ENCODE results near the gene AGRP. TPM values are rescaled to one million over a fixed set of nuclear protein-coding genes. Genes with fewer than 3 reads are reported as not detected.

AGRP gene
- total and polyA plus RNA-seq, 3 donors from 2014 or later, result 1.2 to 1.7 TPM; not detected in 1

DNA sequence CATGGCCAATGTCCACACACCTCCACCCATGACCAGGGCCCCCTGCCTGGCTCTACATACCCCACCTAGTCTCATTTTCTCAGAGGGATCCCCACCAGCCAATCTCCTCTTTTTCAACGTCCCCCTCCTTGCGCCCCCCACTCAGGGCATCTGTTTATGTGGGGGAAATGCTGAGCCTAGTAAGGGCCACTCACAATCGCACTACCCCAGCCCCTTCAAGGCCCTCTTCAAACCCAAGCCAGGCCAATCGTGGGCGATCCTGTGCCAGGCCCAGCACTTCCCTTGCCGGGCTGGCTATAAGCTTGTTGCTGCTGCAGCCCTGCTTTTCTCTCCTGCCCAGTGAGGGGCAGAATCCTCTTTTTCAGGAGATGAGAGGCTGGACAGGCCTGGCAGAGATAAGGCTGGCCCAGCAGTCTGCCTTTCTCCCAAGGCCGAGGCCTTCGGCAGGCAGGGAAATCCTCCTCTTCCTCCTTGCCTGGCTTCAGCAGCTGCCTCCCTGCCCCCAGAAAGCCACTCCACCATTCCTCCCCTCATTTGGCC lies 36.3 kb downstream of the AGRP start:
- no peaks in the 10 kb centered on the region for H3K9me3 ChIP-seq
- no peak overlapping the region for H3K4me3 ChIP-seq
- H3K36me3 ChIP-seq (ENCODE audit: low read depth, missing control alignments), result no peaks in the 10 kb centered on the region
- H3K4me1 ChIP-seq, result peaks cover 79% of the 10 kb centered on the region
- TF ChIP-seq, protein P1, sequence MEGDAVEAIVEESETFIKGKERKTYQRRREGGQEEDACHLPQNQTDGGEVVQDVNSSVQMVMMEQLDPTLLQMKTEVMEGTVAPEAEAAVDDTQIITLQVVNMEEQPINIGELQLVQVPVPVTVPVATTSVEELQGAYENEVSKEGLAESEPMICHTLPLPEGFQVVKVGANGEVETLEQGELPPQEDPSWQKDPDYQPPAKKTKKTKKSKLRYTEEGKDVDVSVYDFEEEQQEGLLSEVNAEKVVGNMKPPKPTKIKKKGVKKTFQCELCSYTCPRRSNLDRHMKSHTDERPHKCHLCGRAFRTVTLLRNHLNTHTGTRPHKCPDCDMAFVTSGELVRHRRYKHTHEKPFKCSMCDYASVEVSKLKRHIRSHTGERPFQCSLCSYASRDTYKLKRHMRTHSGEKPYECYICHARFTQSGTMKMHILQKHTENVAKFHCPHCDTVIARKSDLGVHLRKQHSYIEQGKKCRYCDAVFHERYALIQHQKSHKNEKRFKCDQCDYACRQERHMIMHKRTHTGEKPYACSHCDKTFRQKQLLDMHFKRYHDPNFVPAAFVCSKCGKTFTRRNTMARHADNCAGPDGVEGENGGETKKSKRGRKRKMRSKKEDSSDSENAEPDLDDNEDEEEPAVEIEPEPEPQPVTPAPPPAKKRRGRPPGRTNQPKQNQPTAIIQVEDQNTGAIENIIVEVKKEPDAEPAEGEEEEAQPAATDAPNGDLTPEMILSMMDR (IDR thresholded peaks at IDR 0.05), result no peak
- TF ChIP-seq POLR2A (IDR thresholded peaks at IDR 0.05), result no peak
- DNase-seq, result no peak
- intact Hi-C loops (cut with DNase I; ENCODE audit: low total_unique reads), result no loop called here
- 49 to 68% methylated on average over 3 to 8 of the region's 8 CpGs for WGBS, 2 donors
- H3K27me3 ChIP-seq, result no peaks in the 10 kb centered on the region
- H3K27ac ChIP-seq, result peak overlapping the region in 1 of 2 donors; percentile 35

DNA sequence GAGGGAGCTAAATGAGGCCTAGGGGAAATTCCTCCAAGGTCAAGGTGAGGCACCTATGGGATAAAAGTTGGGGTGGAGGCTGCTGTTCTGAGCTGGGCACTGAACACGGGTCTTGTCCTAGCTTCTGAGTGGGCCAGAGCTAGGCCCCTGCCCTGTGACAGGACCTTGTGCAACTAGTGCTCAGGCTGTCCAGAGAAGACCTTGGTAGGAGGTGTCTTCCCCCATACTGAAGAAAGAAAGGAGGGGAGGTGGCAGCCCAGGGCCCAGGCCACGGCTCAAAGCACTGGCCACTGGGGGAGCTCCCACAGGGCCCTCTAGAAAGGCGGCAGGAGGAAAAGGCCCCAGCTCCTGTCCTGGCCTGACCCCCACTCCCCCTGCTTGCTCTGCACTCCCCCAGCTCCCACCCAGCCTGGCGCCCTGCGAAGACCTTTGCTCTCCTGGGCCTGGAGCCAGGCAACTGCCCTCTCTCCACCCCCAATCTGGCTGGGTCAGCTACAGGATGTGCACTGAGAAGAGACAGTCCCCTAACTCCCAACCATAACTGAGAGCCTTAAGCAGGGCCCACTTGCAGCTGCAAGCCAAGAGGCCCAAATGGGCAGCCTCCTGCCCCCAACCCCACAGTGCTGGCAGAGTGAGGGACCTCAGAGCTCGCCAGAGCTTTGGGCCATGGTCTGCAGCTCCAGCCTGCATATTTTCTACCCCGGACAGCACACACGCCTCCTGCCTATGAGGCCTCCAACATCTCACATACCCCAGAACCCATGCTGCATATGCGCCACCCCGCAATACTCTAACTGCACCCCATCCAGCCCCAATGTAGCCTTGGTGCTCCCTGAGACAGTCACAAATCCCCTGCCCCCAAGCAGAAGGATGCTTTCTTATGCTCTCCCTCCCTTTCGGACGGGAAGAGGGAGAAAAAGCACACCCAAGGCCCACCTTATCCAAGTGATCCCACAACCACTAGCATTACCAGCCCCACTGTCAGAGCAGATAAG lies 37.1 kb downstream of the AGRP start:
- 56 to 73% methylated on average over 12 of the region's 12 CpGs for WGBS, 2 donors
- peak; percentile 51 for DNase-seq
- TF ChIP-seq, protein P1 (IDR thresholded peaks at IDR 0.05), result no peak
- no peak for TF ChIP-seq POLR2A (IDR thresholded peaks at IDR 0.05)
- intact Hi-C loops (cut with DNase I; ENCODE audit: low total_unique reads), result no loop called here
- Histone ChIP-seq H3K4me3 (no peak overlapping the region), H3K27me3 (no peaks in the 10 kb centered on the region), H3K9me3 (no peaks in the 10 kb centered on the region), H3K36me3 (ENCODE audit: low read depth, missing control alignments) (no peaks in the 10 kb centered on the region), H3K4me1 (peaks cover 71% of the 10 kb centered on the region), H3K27ac (peak overlapping the region in 1 of 2 donors; percentile 35)

DNA sequence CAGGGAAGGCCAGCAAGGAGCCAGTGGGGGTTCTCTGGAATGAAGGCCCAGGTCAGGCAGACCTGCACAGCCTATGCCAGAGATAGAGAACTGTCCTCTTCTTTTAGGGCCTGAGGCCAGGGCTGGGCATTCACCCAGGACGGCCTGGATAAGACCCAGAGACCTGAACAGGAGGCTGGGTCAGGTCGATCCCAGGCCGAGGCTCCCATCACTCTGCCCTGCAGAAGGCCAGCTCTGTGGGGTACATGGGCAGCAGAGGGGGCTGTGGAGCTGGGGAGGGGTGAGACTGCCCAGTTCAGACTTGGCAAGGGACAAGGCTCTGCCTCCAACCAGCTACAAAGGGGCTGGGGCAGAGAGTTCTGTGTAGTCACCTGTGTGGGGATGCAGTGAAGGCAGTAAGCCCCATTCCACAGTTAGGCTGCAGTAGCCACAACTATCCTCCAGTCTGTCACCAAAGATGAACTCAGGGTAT lies 37.9 kb downstream of the AGRP start:
- Histone ChIP-seq H3K4me1 (peaks cover 64% of the 10 kb centered on the region), H3K36me3 (ENCODE audit: low read depth, missing control alignments) (no peaks in the 10 kb centered on the region), H3K9me3 (no peaks in the 10 kb centered on the region), H3K4me3 (no peak overlapping the region), H3K27ac (no peak overlapping the region), H3K27me3 (no peaks in the 10 kb centered on the region)
- 42 to 50% methylated on average over 1 to 3 of the region's 3 CpGs for WGBS, 2 donors
- DNase-seq, result no peak
- intact Hi-C loops (cut with DNase I; ENCODE audit: low total_unique reads), result no loop called here
- TF ChIP-seq, protein P1 (IDR thresholded peaks at IDR 0.05), result no peak
- no peak for TF ChIP-seq POLR2A (IDR thresholded peaks at IDR 0.05)

DNA sequence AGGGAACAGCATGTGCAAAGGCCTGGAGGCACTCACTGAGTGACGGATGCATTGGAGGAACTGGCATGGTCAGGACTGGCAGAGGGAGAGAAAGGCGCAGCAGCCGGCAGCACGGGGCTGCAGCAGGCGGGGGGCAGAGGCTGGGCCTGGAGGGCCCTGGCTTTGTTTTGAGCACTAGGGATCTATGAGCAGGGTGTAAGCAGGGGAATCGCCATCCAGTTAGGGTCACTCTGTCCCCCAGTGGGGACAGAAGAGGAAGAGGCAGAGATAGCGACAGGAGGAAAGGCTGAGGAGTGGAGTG lies 38.3 kb downstream of the AGRP start:
- H3K4me1 ChIP-seq, result peaks cover 60% of the 10 kb centered on the region
- intact Hi-C loops (cut with DNase I; ENCODE audit: low total_unique reads), result no loop called here
- 66 to 79% methylated on average over 7 of the region's 7 CpGs for WGBS, 2 donors
- H3K4me3 ChIP-seq, result no peak overlapping the region
- H3K27me3 ChIP-seq, result no peaks in the 10 kb centered on the region
- no peak overlapping the region for H3K27ac ChIP-seq
- H3K9me3 ChIP-seq, result no peaks in the 10 kb centered on the region
- H3K36me3 ChIP-seq (ENCODE audit: low read depth, missing control alignments), result no peaks in the 10 kb centered on the region
- no peak for TF ChIP-seq POLR2A (IDR thresholded peaks at IDR 0.05)
- TF ChIP-seq, protein P1 (IDR thresholded peaks at IDR 0.05), result no peak
- no peak for DNase-seq
